HepG2 (cell line): Measurements from ENCODE around the gene C1orf146. TPM values are rescaled to one million over a fixed set of nuclear protein-coding genes. Genes with fewer than 3 reads are reported as not detected.

Source experiments
- ATAC-seq: fragments of 200-7000 bp; cut with Tn5 transposase; 3 replicates; pipeline ENCODE4 v1.9.1; 2020; ENCODE audit warnings: mild to moderate bottlenecking, moderate library complexity
- BruUV-seq: library from RNA; stranded (reverse); fragments of 400-500 nt; replicated peaks from 2 replicates; lab custom pipeline; 2021; lab: Mats Ljungman, UMichigan
- CTCF ChIA-PET: fragments of 300-600 bp; formaldehyde crosslinking; extraction: SDS; loops from one replicate; lab custom pipeline; 2021; ENCODE audit warnings: low total read pairs, inconsistent platforms, low intra/inter-chr PET ratio; lab: Yijun Ruan, JAX
- POLR2A ChIA-PET: fragments of 350-600 bp; sonication (Branson Sonifier 250); formaldehyde crosslinking; loops from one replicate; lab custom pipeline; 2020; ENCODE audit warnings: antibody characterized with exemption, inconsistent platforms; lab: Yijun Ruan, JAX
- DNase-seq: peaks from one replicate; pipeline ENCODE4 v3.0.0-alpha.2; 2015; ENCODE audit warnings: low spot score
- FAIRE-seq: peaks from 3 replicates; lab custom pipeline; 2011; peaks lifted over from hg19 to GRCh38; lab: Jason Lieb, UNC
- H2AFZ ChIP-seq: one replicate; pipeline ENCODE4 v1.6.1; 2011; ENCODE audit warnings: low read length, inconsistent platforms
- H3K27ac ChIP-seq: fragments of 300-600 bp; 3 replicates; pipeline ENCODE4 v1.8.0; 2011; ENCODE audit warnings: mixed run types, mild to moderate bottlenecking, mixed read lengths, low read length, inconsistent platforms; ENCODE audit not compliant: insufficient read depth; ENCODE audit errors: extremely low read length
- H3K27me3 ChIP-seq, 2 experiments: fragments of 200-600 bp in 1 of 2; 2 replicates in 1 of 2; 3 replicates in 1 of 2; pipeline versions ENCODE4 v1.6.0 to v1.8.0; 2011; ENCODE audit warnings: low read length in 2 of 2, mild to moderate bottlenecking in 2 of 2, moderate library complexity in 2 of 2, inconsistent platforms in 1 of 2; ENCODE audit not compliant: insufficient read depth in 2 of 2, control insufficient read depth in 1 of 2
- H3K36me3 ChIP-seq, 2 experiments: fragments of 200-600 bp in 1 of 2; replicated peaks in 1 of 2; 2 replicates in 1 of 2; 3 replicates in 1 of 2; pipeline versions ENCODE4 v1.5.1 to v1.8.0; 2011; ENCODE audit warnings: low read length in 2 of 2, inconsistent platforms in 1 of 2; ENCODE audit not compliant: insufficient read depth in 2 of 2, control insufficient read depth in 1 of 2
- H3K4me1 ChIP-seq: 2 replicates; pipeline ENCODE4 v1.5.1; 2012; ENCODE audit warnings: low read length, inconsistent platforms; ENCODE audit not compliant: insufficient read depth
- H3K4me2 ChIP-seq: 2 replicates; pipeline ENCODE4 v1.6.0; 2011; ENCODE audit warnings: low read depth, low read length, inconsistent platforms
- H3K4me3 ChIP-seq, 3 experiments: fragments of 200-600 bp in 1 of 3; sonication (generic), shearing (Covaris generic) in 1 of 3; replicated peaks in 1 of 3; 2 replicates each; pipeline ENCODE4 v1.5.1; 2011 to 2016; ENCODE audit warnings: low read length in 3 of 3, inconsistent platforms in 2 of 3, low read depth in 2 of 3, mild to moderate bottlenecking in 2 of 3, control low read depth in 1 of 3, mixed read lengths in 1 of 3; ENCODE audit not compliant: insufficient read depth in 1 of 3
- H3K79me2 ChIP-seq: one replicate; pipeline ENCODE4 v1.6.1; 2011; ENCODE audit warnings: low read length, inconsistent platforms; ENCODE audit not compliant: insufficient read depth
- H3K9ac ChIP-seq: 2 replicates; pipeline ENCODE4 v1.6.0; 2011; ENCODE audit warnings: mild to moderate bottlenecking, low read depth, low read length, inconsistent platforms; ENCODE audit not compliant: insufficient read depth
- H3K9me3 ChIP-seq: 2 replicates; pipeline ENCODE4 v1.5.1; 2012; ENCODE audit warnings: mild to moderate bottlenecking, low read length
- H4K20me1 ChIP-seq: 2 replicates; pipeline ENCODE4 v1.6.0; 2011; ENCODE audit warnings: inconsistent platforms, mild to moderate bottlenecking, low read length, moderate library complexity; ENCODE audit not compliant: insufficient read depth
- BORCS8-MEF2B ChIP-seq: sonication (generic); formaldehyde crosslinking; IDR thresholded peaks from 2 replicates; pipeline ENCODE4 v1.8.0; 2022; ENCODE audit warnings: mild to moderate bottlenecking, missing genetic modification reagents
- GTF3A ChIP-seq: sonication (generic); formaldehyde crosslinking; conservative IDR thresholded peaks from 2 replicates; pipeline ENCODE4 v1.4.0; 2020; ENCODE audit warnings: mild to moderate bottlenecking, missing genetic modification reagents
- SMC3 ChIP-seq: IDR thresholded peaks from 2 replicates; pipeline ENCODE4 v1.6.1; 2011; ENCODE audit warnings: low read length, improper control_type of control experiment
- SOX13 ChIP-seq, 3 experiments: fragments of 450-650 bp in 1 of 3; sonication (generic) in 1 of 3; formaldehyde crosslinking in 1 of 3; IDR thresholded peaks in 2 of 3; conservative IDR thresholded peaks in 1 of 3; 2 replicates each; pipeline versions ENCODE4 v1.5.0 to v1.6.1; 2016 to 2020; ENCODE audit warnings: antibody characterized with exemption in 1 of 3, mild to moderate bottlenecking in 1 of 3, missing compliant biosample characterization in 1 of 3, missing genetic modification reagents in 1 of 3, moderate library complexity in 1 of 3
- TEAD3 ChIP-seq: optimal IDR thresholded peaks from 2 replicates; pipeline ENCODE3; 2016; ENCODE audit warnings: borderline replicate concordance
- WGBS: methylation state at CpG from one replicate; pipeline ENCODE4 v1.1.6; 2017; ENCODE audit warnings: low lambda C conversion rate; 5-methylcytosine and 5-hydroxymethylcytosine counted together
- in situ Hi-C: cut with HindIII; loops from 2 replicates; pipeline ENCODE4 v1.10.0; 2017; ENCODE audit warnings: low pct_unique_long_range_greater_than_20kb; ENCODE audit not compliant: extremely low pct_ligation_motif_present
- intact Hi-C: fragments of 100-400 bp; cut with micrococcal nuclease; formaldehyde crosslinking; loops from one replicate; pipeline ENCODE4 v1.10.0; 2022; ENCODE audit not compliant: unreplicated experiment
- polyA plus RNA-seq, 8 experiments: library from polyadenylated mRNA; depleted of rRNA in 3 of 8; stranded (reverse) in 7 of 8; unstranded in 1 of 8; fragments of >200 nt; fragmentation: Illumina TruSeq in 4 of 8; extraction: Trizol in 4 of 8; gene quantifications; 2 replicates each; pipeline versions ENCODE4 v1.2.1 to v1.2.3, GENCODE V29; 2011 to 2016; ENCODE audit warnings: low read depth in 4 of 8, missing spikeins in 1 of 8, mixed read lengths in 1 of 8; ENCODE audit not compliant: insufficient read depth in 1 of 8
- total RNA-seq, 5 experiments: library from RNA; depleted of rRNA; stranded (reverse); fragments of >200 nt; fragmentation: Illumina TruSeq; extraction: Trizol; gene quantifications; 2 replicates each; pipeline ENCODE4 v1.2.3, GENCODE V29; 2016; ENCODE audit warnings: low read depth in 1 of 5
- TF ChIP-seq, protein P1 (sequence below): sonication (generic); formaldehyde crosslinking; conservative IDR thresholded peaks from 2 replicates; pipeline ENCODE4 v1.4.0; 2020; ENCODE audit warnings: missing genetic modification reagents
- TF ChIP-seq, protein P2 (sequence below): sonication (generic); formaldehyde crosslinking; IDR thresholded peaks from 2 replicates; pipeline ENCODE4 v1.4.0; 2020; ENCODE audit warnings: missing genetic modification reagents
- TF ChIP-seq, protein P3 (sequence below): IDR thresholded peaks from 2 replicates; pipeline ENCODE4 v1.6.1; 2012; ENCODE audit warnings: low read depth, low read length, improper control_type of control experiment
- TF ChIP-seq, protein P4 (sequence below): sonication (generic); formaldehyde crosslinking; IDR thresholded peaks from 2 replicates; pipeline ENCODE4 v1.5.0; 2020; ENCODE audit warnings: mild to moderate bottlenecking, missing genetic modification reagents
- TF ChIP-seq, protein P5 (sequence below): sonication (generic); formaldehyde crosslinking; IDR thresholded peaks from 2 replicates; pipeline ENCODE4 v1.4.0; 2020; ENCODE audit warnings: mild to moderate bottlenecking, missing genetic modification reagents

C1orf146 gene
- total and polyA plus RNA-seq, 2 of the 13 experiments (the other 11 are each of a cell fraction or from before 2014, with no cell fraction given), result not detected

DNA sequence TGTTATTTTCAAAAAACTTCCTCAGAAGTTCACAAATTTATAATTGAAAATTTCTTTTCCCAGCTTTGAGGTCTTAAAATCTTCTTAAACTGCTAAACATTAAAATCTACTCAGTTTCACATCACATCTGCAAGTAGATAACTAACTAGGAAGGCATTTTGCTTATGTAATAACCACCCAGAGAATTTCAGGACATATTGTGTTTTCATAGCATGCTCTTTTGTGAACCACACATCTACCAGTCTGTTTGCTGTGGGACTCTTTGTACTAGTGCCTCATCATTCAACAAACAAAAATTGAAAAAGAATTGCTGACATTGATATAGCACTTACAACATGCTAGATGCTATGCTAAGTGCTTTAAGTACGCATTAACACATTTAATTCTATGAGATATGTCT, 31.6 kb upstream of the C1orf146 start (continued):
- TF ChIP-seq, protein P1, sequence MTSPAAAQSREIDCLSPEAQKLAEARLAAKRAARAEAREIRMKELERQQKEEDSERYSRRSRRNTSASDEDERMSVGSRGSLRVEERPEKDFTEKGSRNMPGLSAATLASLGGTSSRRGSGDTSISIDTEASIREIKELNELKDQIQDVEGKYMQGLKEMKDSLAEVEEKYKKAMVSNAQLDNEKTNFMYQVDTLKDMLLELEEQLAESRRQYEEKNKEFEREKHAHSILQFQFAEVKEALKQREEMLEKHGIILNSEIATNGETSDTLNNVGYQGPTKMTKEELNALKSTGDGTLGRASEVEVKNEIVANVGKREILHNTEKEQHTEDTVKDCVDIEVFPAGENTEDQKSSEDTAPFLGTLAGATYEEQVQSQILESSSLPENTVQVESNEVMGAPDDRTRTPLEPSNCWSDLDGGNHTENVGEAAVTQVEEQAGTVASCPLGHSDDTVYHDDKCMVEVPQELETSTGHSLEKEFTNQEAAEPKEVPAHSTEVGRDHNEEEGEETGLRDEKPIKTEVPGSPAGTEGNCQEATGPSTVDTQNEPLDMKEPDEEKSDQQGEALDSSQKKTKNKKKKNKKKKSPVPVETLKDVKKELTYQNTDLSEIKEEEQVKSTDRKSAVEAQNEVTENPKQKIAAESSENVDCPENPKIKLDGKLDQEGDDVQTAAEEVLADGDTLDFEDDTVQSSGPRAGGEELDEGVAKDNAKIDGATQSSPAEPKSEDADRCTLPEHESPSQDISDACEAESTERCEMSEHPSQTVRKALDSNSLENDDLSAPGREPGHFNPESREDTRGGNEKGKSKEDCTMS, result no peak
- TF ChIP-seq BORCS8-MEF2B, result no peak
- TF ChIP-seq SMC3, result no peak
- no peak for TF ChIP-seq GTF3A (CRISPR knock-in tag)
- TF ChIP-seq, protein P2, sequence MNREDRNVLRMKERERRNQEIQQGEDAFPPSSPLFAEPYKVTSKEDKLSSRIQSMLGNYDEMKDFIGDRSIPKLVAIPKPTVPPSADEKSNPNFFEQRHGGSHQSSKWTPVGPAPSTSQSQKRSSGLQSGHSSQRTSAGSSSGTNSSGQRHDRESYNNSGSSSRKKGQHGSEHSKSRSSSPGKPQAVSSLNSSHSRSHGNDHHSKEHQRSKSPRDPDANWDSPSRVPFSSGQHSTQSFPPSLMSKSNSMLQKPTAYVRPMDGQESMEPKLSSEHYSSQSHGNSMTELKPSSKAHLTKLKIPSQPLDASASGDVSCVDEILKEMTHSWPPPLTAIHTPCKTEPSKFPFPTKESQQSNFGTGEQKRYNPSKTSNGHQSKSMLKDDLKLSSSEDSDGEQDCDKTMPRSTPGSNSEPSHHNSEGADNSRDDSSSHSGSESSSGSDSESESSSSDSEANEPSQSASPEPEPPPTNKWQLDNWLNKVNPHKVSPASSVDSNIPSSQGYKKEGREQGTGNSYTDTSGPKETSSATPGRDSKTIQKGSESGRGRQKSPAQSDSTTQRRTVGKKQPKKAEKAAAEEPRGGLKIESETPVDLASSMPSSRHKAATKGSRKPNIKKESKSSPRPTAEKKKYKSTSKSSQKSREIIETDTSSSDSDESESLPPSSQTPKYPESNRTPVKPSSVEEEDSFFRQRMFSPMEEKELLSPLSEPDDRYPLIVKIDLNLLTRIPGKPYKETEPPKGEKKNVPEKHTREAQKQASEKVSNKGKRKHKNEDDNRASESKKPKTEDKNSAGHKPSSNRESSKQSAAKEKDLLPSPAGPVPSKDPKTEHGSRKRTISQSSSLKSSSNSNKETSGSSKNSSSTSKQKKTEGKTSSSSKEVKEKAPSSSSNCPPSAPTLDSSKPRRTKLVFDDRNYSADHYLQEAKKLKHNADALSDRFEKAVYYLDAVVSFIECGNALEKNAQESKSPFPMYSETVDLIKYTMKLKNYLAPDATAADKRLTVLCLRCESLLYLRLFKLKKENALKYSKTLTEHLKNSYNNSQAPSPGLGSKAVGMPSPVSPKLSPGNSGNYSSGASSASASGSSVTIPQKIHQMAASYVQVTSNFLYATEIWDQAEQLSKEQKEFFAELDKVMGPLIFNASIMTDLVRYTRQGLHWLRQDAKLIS, result no peak
- TF ChIP-seq, all 625 proteins: peak for 0

DNA sequence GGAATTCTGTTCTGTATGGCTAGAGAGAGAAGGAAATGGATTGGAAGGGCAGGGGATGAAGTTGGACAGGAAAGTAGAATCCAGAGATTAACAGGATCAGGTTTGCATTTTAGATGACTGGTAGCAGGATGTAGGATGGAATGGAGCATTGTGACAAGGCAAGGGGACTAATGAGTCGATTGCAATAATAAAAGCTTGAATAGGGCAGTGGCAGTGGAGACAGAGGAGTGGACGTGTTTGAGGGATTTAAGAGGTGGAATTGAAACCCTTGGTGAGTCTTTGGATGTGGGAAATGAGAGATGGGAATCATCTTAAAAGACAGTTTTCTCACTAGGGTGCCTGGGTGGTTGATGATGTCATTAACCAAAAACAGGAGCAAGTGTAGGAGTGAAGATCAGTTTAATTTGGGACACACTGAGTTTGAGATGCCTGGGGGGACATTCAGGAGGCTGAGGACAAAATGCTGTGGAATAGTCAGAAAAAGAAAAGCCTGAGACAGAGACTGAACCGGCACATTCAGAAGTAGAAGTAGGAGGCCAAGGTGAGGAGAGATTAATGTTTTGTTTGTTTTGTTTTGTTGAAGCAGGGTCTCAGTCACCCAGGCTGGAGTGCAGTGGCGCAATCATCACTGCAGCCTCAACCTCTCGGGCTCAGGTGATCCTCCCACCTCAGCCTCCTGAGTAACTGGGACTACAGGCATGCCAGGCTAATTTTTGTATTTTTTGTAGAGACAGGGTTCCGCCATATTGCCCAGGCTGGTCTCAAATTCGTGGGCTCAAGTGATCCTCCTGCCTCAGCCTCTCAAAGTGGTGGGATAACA, 29.1 kb upstream of the C1orf146 start:
- ATAC-seq (no peak), FAIRE-seq (no peak), DNase-seq (no peak)
- BruUV-seq, result no TSS peak
- in situ Hi-C loops, result no loop called here
- Histone ChIP-seq H3K4me1 (no peaks in the 10 kb centered on the region), H3K27me3 (no peaks in the 10 kb centered on the region), H3K9ac (no peak overlapping the region), H4K20me1 (no peaks in the 10 kb centered on the region), H3K9me3 (no peaks in the 10 kb centered on the region), H2AFZ (no peak overlapping the region), H3K4me3 (no peak overlapping the region), H3K27ac (no peak overlapping the region), H3K79me2 (no peaks in the 10 kb centered on the region), H3K36me3 (no peaks in the 10 kb centered on the region), H3K4me2 (no peak overlapping the region)
- intact Hi-C loops, result no loop called here
- ChIA-PET CTCF (no interaction called here), POLR2A (no interaction called here)
- WGBS, result 8% methylated on average over 5 of the region's 7 CpGs
- no peak for TF ChIP-seq TEAD3
- TF ChIP-seq, protein P3, sequence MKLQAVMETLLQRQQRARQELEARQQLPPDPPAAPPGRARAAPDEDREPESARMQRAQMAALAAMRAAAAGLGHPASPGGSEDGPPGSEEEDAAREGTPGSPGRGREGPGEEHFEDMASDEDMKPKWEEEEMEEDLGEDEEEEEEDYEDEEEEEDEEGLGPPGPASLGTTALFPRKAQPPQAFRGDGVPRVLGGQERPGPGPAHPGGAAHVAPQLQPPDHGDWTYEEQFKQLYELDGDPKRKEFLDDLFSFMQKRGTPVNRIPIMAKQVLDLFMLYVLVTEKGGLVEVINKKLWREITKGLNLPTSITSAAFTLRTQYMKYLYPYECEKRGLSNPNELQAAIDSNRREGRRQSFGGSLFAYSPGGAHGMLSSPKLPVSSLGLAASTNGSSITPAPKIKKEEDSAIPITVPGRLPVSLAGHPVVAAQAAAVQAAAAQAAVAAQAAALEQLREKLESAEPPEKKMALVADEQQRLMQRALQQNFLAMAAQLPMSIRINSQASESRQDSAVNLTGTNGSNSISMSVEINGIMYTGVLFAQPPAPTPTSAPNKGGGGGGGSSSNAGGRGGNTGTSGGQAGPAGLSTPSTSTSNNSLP, result no peak
- TF ChIP-seq, protein P4, sequence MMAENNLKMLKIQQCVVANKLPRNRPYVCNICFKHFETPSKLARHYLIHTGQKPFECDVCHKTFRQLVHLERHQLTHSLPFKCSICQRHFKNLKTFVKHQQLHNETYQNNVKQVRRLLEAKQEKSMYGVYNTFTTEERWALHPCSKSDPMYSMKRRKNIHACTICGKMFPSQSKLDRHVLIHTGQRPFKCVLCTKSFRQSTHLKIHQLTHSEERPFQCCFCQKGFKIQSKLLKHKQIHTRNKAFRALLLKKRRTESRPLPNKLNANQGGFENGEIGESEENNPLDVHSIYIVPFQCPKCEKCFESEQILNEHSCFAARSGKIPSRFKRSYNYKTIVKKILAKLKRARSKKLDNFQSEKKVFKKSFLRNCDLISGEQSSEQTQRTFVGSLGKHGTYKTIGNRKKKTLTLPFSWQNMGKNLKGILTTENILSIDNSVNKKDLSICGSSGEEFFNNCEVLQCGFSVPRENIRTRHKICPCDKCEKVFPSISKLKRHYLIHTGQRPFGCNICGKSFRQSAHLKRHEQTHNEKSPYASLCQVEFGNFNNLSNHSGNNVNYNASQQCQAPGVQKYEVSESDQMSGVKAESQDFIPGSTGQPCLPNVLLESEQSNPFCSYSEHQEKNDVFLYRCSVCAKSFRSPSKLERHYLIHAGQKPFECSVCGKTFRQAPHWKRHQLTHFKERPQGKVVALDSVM, result peak; percentile 86
- no peak for TF ChIP-seq SOX13 (IDR thresholded peaks at IDR 0.05)
- TF ChIP-seq SOX13 (CRISPR knock-in tag; conservative IDR thresholded peaks at IDR 0.05 in 1 of 2, IDR thresholded peaks at IDR 0.05 in 1 of 2), result no peak
- TF ChIP-seq, protein P5, sequence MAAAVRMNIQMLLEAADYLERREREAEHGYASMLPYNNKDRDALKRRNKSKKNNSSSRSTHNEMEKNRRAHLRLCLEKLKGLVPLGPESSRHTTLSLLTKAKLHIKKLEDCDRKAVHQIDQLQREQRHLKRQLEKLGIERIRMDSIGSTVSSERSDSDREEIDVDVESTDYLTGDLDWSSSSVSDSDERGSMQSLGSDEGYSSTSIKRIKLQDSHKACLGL (CRISPR knock-in tag), result no peak
